LNCAP (cell line): ENCODE measurements around the gene IL1F10.

ENCODE experiments used
- CTCF ChIP-seq: fragments of 450-650 bp; IDR thresholded peaks from 2 replicates; pipeline ENCODE4 v1.5.1; 2017; ENCODE audit warnings: mild to moderate bottlenecking

The IL1F10 gene

GRCh38 chr2:113050921-113051895 is 16.6 kb upstream of the IL1F10 start:
- no peak for TF ChIP-seq CTCF

- TF ChIP-seq CTCF = no peak
These were observed 15.3 kb upstream of the IL1F10 start, which contains the start of gene IL36B for GRCh38 chr2:113052396-113052917. Gene IL36B, minus strand, starts transcription at chr2:113052867.

GRCh38 chr2:113053666-113054065 is 14.1 kb upstream of the IL1F10 start:
- no peak for TF ChIP-seq CTCF

- no peak for TF ChIP-seq CTCF
These were observed 13.7 kb upstream of the IL1F10 start for GRCh38 chr2:113054066-113054465.

- TF ChIP-seq CTCF = no peak
These were observed 11.2 kb upstream of the IL1F10 start for GRCh38 chr2:113056521-113056920.

GRCh38 chr2:113057117-113057516 is 10.7 kb upstream of the IL1F10 start:
- TF ChIP-seq CTCF = no peak

GRCh38 chr2:113058411-113058994 is 9.3 kb upstream of the IL1F10 start:
- no peak for TF ChIP-seq CTCF
